SH-SY5Y (cell line): Measurements from ENCODE around the gene LFNG.

Experiments
- GATA2 ChIP-seq: IDR thresholded peaks from 2 replicates; pipeline ENCODE4 v1.6.1; 2011; ENCODE audit warnings: mild to moderate bottlenecking, low read depth, low read length
- GATA3 ChIP-seq: IDR thresholded peaks from 2 replicates; pipeline ENCODE4 v1.6.1; 2011; ENCODE audit warnings: low read depth, mild to moderate bottlenecking, low read length, moderate library complexity

LFNG gene

DNA sequence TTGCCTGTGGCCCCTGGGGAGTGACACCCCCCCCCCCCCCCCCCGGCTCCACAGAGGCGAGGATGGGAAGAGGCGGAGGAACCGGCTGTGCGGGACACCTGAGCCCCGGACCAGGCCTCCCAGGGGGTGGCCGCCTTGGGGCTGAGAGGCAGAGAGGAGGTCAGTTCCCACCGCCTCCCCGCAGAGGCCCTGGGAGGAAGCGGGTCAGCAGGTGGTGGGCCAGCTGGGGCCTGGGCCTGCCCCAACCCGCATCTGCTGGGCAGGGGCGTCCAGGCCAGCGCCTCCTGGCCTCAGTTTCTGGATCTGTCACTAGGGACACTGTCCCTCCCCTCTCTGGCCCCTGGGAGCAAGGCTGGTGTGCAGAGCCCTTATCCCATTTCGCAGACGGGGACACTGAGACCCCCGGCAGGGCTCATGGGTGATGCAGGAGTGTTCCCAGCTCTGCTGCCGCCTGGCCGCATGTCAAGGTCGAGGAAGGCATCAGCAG is 14.6 kb upstream of the LFNG start:
- TF ChIP-seq GATA2 (no peak), GATA3 (no peak)

- TF ChIP-seq GATA2, result no peak
Observed at GRCh38 chr7:2505401-2505800, 14.2 kb upstream of the LFNG start.

DNA sequence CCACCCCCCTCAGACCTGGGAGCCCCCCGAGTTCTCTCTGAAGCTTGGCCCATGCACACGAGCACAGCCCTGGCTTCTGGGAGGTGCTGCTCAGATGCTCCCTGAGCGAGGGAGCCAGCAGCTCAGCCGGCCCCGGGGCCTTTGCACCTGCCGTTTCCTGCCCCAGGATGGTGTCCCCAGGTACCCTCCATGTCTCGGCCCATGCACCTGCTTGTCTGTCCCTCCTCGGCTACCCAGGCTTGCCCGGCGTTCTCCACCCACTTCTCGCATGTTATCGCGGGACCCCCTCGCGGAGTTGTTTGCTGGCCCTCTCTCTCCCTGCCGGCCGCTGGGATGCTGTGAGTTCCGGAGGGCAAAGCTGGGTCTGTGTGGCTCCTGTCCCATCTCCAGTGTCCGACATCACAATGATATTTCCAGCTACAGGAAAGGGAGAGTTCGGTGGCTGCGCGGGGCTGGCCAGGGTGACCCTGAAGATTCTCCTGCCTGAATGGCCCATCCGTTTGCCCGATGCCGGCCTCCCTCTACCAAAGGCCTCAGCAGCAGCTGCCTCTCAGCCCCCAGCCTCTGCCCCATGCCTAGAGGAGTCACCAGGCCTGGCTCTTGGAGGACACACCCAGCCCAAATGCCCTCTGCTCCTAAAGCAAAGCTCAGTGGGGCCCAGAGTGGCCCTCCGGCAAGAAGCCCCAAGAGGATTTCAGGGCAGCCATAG is 12.2 kb upstream of the LFNG start:
- TF ChIP-seq GATA3 (no peak), GATA2 (no peak)

GRCh38 chr7:2507917-2508306 is 11.7 kb upstream of the LFNG start:
- TF ChIP-seq GATA3 (no peak), GATA2 (no peak)

DNA sequence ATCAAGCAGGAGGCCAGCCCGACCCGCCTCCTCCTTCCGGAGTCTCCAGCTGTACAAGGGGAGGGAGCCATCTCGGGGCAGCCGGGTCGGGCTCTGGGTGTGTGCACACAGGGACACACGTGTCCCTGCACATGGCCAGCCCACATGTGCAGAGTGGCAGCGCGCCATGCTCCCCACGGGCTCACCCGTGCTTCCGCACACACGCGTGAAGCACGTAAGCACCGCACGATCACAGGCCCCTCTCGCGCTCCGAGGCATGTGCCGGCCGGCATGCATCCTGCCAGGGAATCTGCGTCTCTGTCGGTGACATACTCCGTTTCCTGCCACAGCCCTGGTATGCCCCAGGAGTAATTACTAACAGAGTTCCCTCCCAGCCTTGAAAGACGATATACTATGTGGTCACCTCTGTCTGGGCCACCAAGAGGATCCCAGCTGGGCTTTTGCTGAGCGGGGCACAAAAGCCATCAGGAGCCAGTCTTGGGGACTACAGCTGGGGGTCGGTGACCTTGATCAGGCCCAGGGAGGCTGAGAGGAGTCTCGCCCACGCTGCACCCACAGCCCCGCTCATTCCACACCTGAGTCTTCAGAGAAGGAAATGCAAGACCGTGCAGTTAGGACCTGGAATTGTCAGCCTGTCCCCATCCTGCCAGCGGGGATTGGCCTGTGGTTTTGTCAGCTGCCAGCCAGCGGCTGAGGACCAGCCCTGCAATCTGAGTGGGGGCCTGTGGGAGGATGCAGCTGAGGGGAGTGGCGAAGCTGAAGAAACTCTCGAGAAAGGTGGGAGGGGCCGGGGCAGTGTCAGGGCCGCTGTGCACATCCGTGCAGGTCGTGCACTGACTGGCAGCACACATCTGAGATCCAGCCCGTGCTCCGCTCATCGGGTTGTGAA is 11.0 kb upstream of the LFNG start:
- TF ChIP-seq GATA3 (no peak), GATA2 (no peak)

DNA sequence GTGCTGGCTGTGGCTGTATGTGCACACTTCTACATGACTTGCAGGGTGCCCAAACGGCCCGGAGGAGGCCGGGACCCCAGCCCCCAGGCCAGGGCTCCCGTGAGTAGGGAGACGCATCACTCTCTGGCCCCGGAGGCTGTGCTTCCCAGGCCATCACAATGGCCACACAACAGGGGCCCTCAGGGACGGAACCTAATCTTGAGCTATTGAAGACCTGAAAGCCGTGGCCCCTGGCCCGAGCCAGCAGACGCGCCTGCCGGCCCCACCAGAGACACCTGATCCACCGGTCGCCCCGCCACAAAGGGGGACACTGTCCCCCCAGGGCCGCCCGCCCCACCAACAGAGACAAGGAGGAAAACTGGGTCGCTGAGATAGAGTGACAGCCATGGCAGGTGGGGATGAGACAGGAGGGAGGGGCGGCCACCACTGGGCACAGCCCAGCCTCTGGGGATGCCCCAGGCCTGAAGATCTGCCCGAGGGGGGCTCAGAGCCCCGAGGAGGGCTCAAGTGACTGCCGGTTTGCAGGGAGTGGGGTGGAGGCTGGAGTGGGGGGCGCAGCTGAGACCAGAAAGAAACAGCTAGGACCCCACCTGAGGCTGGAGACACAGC is 10.2 kb upstream of the LFNG start:
- TF ChIP-seq GATA2, result no peak
- TF ChIP-seq GATA3, result no peak

GRCh38 chr7:2510130-2510776 is 9.3 kb upstream of the LFNG start:
- no peak for TF ChIP-seq GATA2
- no peak for TF ChIP-seq GATA3

DNA sequence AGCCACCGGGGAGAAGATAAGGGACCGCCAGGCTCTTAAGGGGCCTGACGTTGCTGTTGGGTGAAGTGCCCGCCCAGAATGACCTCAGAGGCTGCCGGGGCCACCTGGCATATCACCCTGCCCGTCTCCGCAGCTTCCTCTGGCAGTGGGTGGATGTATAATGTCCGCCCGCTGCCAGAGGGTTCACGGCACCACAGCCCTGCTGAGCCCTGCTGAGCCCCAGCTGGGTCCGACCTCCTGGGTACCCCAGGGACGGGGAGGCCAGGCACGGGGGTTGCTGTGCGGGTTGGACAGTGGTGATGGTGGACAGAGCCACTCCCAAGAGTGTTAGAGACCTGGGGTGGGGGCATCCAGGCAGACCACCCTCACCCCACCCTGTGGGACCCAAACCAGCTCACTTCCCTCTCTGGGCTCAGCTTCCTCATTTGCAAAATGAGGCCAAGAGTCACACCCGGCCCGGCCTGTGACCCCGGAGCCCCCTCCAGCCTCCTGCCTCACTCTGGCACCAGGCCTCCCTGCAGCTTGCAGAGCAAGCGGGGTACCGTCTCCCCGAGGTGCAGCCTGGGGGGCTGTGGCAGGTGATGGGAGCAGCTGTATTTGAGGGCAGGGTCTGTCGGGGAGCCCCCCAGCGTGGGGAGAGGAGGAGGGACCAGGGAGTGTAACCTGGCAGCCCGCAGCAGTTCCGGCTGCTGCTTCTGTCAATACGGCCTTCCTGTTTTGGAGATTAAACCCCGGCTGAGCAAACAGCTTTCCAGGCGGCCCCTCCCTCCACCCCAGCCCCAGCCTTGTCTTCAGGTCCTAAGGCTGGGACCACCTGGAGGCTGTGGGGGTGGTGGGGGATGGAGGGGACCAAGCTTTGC is 8.4 kb upstream of the LFNG start:
- no peak for TF ChIP-seq GATA2
- no peak for TF ChIP-seq GATA3

DNA sequence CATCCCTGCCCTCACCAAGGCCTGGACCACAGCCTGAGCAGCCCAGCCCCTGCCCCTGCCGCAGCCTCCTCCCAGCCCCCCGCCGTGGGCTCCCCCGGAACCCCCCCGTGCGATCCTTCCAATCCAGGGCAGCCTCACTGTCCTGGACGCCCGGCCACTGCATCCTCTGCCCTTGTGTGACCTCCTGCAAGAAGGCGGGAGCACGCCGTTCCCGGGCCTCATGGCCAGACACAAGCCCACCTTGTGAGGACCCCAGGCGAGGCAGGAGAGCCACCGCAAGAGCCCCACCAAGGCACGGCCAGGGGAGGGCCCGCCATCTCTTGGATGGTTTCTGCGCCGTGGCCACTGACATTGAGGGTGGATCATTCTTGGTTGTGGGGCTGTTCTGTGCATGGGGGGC is 7.8 kb upstream of the LFNG start:
- no peak for TF ChIP-seq GATA3
- TF ChIP-seq GATA2, result no peak

GRCh38 chr7:2512179-2512661 is 7.4 kb upstream of the LFNG start:
- TF ChIP-seq GATA2, result no peak
- no peak for TF ChIP-seq GATA3

DNA sequence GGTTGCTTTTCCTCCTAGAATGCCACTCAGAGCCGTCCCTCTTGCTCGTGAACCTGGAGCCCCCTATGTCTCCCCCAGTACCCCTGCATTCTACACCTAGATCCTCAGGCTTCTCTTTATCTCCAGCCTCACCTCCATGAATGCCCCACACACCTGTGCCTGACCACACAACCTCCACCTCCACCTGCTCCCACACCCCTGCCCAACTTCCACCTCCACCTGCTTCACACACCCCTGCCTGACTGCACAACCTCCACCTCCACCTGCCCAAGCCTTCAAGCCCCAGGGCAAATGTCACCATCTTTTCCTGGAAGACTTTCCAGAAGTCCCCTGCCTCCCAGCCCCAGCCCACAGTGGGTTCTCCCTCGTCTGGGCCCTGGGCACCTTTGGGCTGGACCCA is 6.9 kb upstream of the LFNG start:
- no peak for TF ChIP-seq GATA2
- TF ChIP-seq GATA3, result no peak

DNA sequence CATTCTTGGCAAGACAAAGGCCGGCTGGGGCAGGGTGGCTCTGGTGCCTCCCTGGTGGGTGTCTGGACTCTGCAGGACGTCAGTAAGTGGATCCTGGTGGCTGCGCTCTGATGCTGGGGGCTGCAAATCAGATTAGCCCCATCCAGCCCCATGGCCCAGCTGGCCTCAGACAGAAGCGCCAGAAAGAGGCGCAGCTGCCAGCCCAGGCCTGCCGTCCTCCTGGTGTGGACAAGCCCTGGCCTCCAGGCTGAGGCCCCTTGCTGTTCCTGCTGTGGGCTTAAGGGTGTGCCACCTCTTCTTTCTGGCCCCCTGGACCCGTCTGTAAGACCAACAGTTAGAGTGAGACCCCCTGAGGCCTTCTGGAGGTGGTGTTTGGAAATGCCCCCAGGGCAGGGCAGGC is 5.9 kb upstream of the LFNG start:
- TF ChIP-seq GATA2, result peak; percentile 77
- no peak for TF ChIP-seq GATA3

- no peak for TF ChIP-seq GATA2
- no peak for TF ChIP-seq GATA3
Observed at GRCh38 chr7:2514473-2515423, 4.8 kb upstream of the LFNG start.
